Lower leg skin (tissue), 3 donors: Measurements from ENCODE around the gene RUNX3.

Experiments
- POLR2A ChIP-seq, 2 donors: fragments of 450-650 bp; IDR thresholded peaks; one replicate each; pipeline ENCODE4 v1.6.1; 2016 to 2017; ENCODE audit warnings: antibody characterized with exemption in 2 of 2, mild to moderate bottlenecking in 1 of 2, moderate library complexity in 1 of 2
- TF ChIP-seq, protein P1 (sequence below), 3 donors: fragments of 450-650 bp; IDR thresholded peaks; one replicate each; pipeline ENCODE4 v1.5.1; 2016; ENCODE audit warnings: antibody characterized with exemption in 3 of 3, mild to moderate bottlenecking in 3 of 3, moderate library complexity in 2 of 3

DNA sequence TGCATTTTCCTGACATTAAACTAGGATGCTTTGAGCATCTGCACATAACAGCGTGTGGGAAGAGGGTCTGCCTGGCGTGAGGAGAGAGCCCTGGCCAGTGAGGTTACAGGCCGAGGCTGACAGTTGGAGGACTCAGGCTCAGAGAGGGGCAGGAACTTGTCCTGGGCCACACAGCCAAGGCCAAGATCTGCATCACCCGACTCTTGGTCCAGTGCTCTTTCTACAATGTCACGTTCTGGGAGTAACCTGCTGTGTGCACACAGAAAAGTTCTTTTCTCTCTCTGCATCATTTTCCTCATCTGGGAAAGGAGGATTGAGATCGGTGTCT, 42.8 kb upstream of the RUNX3 start:
- TF ChIP-seq, protein P1, sequence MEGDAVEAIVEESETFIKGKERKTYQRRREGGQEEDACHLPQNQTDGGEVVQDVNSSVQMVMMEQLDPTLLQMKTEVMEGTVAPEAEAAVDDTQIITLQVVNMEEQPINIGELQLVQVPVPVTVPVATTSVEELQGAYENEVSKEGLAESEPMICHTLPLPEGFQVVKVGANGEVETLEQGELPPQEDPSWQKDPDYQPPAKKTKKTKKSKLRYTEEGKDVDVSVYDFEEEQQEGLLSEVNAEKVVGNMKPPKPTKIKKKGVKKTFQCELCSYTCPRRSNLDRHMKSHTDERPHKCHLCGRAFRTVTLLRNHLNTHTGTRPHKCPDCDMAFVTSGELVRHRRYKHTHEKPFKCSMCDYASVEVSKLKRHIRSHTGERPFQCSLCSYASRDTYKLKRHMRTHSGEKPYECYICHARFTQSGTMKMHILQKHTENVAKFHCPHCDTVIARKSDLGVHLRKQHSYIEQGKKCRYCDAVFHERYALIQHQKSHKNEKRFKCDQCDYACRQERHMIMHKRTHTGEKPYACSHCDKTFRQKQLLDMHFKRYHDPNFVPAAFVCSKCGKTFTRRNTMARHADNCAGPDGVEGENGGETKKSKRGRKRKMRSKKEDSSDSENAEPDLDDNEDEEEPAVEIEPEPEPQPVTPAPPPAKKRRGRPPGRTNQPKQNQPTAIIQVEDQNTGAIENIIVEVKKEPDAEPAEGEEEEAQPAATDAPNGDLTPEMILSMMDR (IDR thresholded peaks at IDR 0.05): no peak
- TF ChIP-seq POLR2A (IDR thresholded peaks at IDR 0.05): no peak
